ENCODE results near the gene PRDX3.
"Not testable (repeated sequence)": the region's sequence is repeated elsewhere in the genome, so short reads cannot be mapped to it uniquely, and the experiment has no call there.

DNA sequence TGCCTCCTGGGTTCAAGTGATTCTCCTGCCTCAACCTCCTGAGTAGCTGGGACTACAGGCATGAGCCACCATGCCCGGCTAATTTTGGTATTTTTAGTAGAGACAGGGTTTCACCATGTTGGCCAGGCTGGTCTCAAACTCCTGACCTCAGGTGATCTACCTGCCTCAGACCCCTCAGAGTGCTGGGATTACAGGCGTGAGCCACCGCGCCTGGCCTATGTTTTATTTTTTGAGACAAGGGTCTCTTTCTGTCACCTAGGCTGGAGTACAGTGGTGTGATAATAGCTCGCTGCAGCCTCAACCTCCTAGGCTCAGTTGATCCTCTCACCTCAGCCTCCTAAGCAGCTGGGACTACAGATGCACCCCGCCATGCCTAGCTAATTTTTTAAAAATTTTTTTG lies 27.0 kb downstream of the PRDX3 start:
- not testable (repeated sequence) for TF ChIP-seq CTCF, POLR2AphosphoS5 (IDR thresholded peaks at IDR 0.05)
